ENCODE measurements around the gene OR56A1.

OR56A1 gene

GRCh38 chr11:6052374-6052773 lies 21.8 kb upstream of the OR56A1 start:
- FAIRE-seq, result no peak
- DNase-seq (ENCODE audit: insufficient read length, low spot score), result no peak
- no peak for TF ChIP-seq POLR2A (IDR thresholded peaks at IDR 0.05; ENCODE audit: low read depth, low read length)
- no peak for TF ChIP-seq PAX5 (IDR thresholded peaks at IDR 0.05; ENCODE audit: insufficient read depth, low read length, severe bottlenecking)
- no peak for TF ChIP-seq SPI1 (IDR thresholded peaks at IDR 0.05; ENCODE audit: low read depth, low read length)
- no peak for TF ChIP-seq POU2F2 (IDR thresholded peaks at IDR 0.05; ENCODE audit: low read depth, low read length)
- TF ChIP-seq TAF1 (IDR thresholded peaks at IDR 0.05; ENCODE audit: low read depth, low read length), result no peak

GRCh38 chr11:6040874-6041273 lies 10.3 kb upstream of the OR56A1 start:
- no peak for FAIRE-seq
- TF ChIP-seq PAX5 (IDR thresholded peaks at IDR 0.05; ENCODE audit: insufficient read depth, low read length, severe bottlenecking) (no peak), TAF1 (IDR thresholded peaks at IDR 0.05; ENCODE audit: low read depth, low read length) (no peak), POLR2AphosphoS5 (IDR thresholded peaks at IDR 0.05; ENCODE audit: low read depth, low read length) (no peak), SPI1 (IDR thresholded peaks at IDR 0.05; ENCODE audit: low read depth, low read length) (no peak), POU2F2 (IDR thresholded peaks at IDR 0.05; ENCODE audit: low read depth, low read length) (no peak), POLR2A (IDR thresholded peaks at IDR 0.05; ENCODE audit: low read depth, low read length) (no peak)

GRCh38 chr11:6027501-6027900 lies 3.1 kb downstream of the OR56A1 start:
- no peak for DNase-seq (ENCODE audit: insufficient read length, low spot score)
- FAIRE-seq, result no peak
- TF ChIP-seq PAX5 (IDR thresholded peaks at IDR 0.05; ENCODE audit: insufficient read depth, low read length, severe bottlenecking) (no peak), POU2F2 (IDR thresholded peaks at IDR 0.05; ENCODE audit: low read depth, low read length) (no peak), SPI1 (IDR thresholded peaks at IDR 0.05; ENCODE audit: low read depth, low read length) (no peak), POLR2AphosphoS5 (IDR thresholded peaks at IDR 0.05; ENCODE audit: low read depth, low read length) (no peak), TAF1 (IDR thresholded peaks at IDR 0.05; ENCODE audit: low read depth, low read length) (no peak), POLR2A (IDR thresholded peaks at IDR 0.05; ENCODE audit: low read depth, low read length) (no peak)

More at GRCh38 chr11:6040874-6041273, 10.3 kb upstream of the OR56A1 start:
- no peak for DNase-seq (ENCODE audit: insufficient read length, low spot score)

GRCh38 chr11:6025056-6025455 lies 5.5 kb downstream of the OR56A1 start:
- DNase-seq (ENCODE audit: insufficient read length, low spot score) (no peak), FAIRE-seq (no peak)
- no peak for TF ChIP-seq SPI1 (IDR thresholded peaks at IDR 0.05; ENCODE audit: low read depth, low read length)
- no peak for TF ChIP-seq POLR2A (IDR thresholded peaks at IDR 0.05; ENCODE audit: low read depth, low read length)
- TF ChIP-seq TAF1 (IDR thresholded peaks at IDR 0.05; ENCODE audit: low read depth, low read length), result no peak
- no peak for TF ChIP-seq POLR2AphosphoS5 (IDR thresholded peaks at IDR 0.05; ENCODE audit: low read depth, low read length)

GRCh38 chr11:6022956-6023355 lies 7.6 kb downstream of the OR56A1 start:
- FAIRE-seq, result peak; percentile 69
- TF ChIP-seq POLR2A (IDR thresholded peaks at IDR 0.05; ENCODE audit: low read depth, low read length), result no peak
- TF ChIP-seq PAX5 (IDR thresholded peaks at IDR 0.05; ENCODE audit: insufficient read depth, low read length, severe bottlenecking), result no peak
- no peak for TF ChIP-seq TAF1 (IDR thresholded peaks at IDR 0.05; ENCODE audit: low read depth, low read length)
- TF ChIP-seq SPI1 (IDR thresholded peaks at IDR 0.05; ENCODE audit: low read depth, low read length), result no peak
- no peak for TF ChIP-seq POLR2AphosphoS5 (IDR thresholded peaks at IDR 0.05; ENCODE audit: low read depth, low read length)
- no peak for TF ChIP-seq POU2F2 (IDR thresholded peaks at IDR 0.05; ENCODE audit: low read depth, low read length)
- no peak for DNase-seq (ENCODE audit: insufficient read length, low spot score)

GRCh38 chr11:6013042-6013441 lies 17.5 kb downstream of the OR56A1 start:
- FAIRE-seq (no peak), DNase-seq (ENCODE audit: insufficient read length, low spot score) (no peak)
- TF ChIP-seq POLR2A (IDR thresholded peaks at IDR 0.05; ENCODE audit: low read depth, low read length) (no peak), POU2F2 (IDR thresholded peaks at IDR 0.05; ENCODE audit: low read depth, low read length) (no peak), POLR2AphosphoS5 (IDR thresholded peaks at IDR 0.05; ENCODE audit: low read depth, low read length) (no peak), PAX5 (IDR thresholded peaks at IDR 0.05; ENCODE audit: insufficient read depth, low read length, severe bottlenecking) (no peak), TAF1 (IDR thresholded peaks at IDR 0.05; ENCODE audit: low read depth, low read length) (no peak), SPI1 (IDR thresholded peaks at IDR 0.05; ENCODE audit: low read depth, low read length) (no peak)

- FAIRE-seq (no peak), DNase-seq (ENCODE audit: insufficient read length, low spot score) (no peak)
- TF ChIP-seq POU2F2 (IDR thresholded peaks at IDR 0.05; ENCODE audit: low read depth, low read length) (no peak), PAX5 (IDR thresholded peaks at IDR 0.05; ENCODE audit: insufficient read depth, low read length, severe bottlenecking) (no peak), TAF1 (IDR thresholded peaks at IDR 0.05; ENCODE audit: low read depth, low read length) (no peak), POLR2AphosphoS5 (IDR thresholded peaks at IDR 0.05; ENCODE audit: low read depth, low read length) (no peak), POLR2A (IDR thresholded peaks at IDR 0.05; ENCODE audit: low read depth, low read length) (no peak), SPI1 (IDR thresholded peaks at IDR 0.05; ENCODE audit: low read depth, low read length) (no peak)
Observed at GRCh38 chr11:6012035-6012668, 18.4 kb downstream of the OR56A1 start.

- FAIRE-seq, result no peak
- no peak for DNase-seq (ENCODE audit: insufficient read length, low spot score)
- TF ChIP-seq TAF1 (IDR thresholded peaks at IDR 0.05; ENCODE audit: low read depth, low read length) (no peak), PAX5 (IDR thresholded peaks at IDR 0.05; ENCODE audit: insufficient read depth, low read length, severe bottlenecking) (no peak), POLR2AphosphoS5 (IDR thresholded peaks at IDR 0.05; ENCODE audit: low read depth, low read length) (no peak)
Observed at GRCh38 chr11:6006846-6007245, 23.7 kb downstream of the OR56A1 start, which contains the start of gene OR56A4. Gene OR56A4, minus strand, starts transcription at chr11:6006946. Its CDS starts 3,954 bp downstream, at chr11:6002992.

GRCh38 chr11:6006395-6006794 lies 24.2 kb downstream of the OR56A1 start:
- FAIRE-seq (no peak), DNase-seq (ENCODE audit: insufficient read length, low spot score) (no peak)
- no peak for TF ChIP-seq SPI1 (IDR thresholded peaks at IDR 0.05; ENCODE audit: low read depth, low read length)
- TF ChIP-seq PAX5 (IDR thresholded peaks at IDR 0.05; ENCODE audit: insufficient read depth, low read length, severe bottlenecking), result no peak
- no peak for TF ChIP-seq POLR2AphosphoS5 (IDR thresholded peaks at IDR 0.05; ENCODE audit: low read depth, low read length)
- TF ChIP-seq POLR2A (IDR thresholded peaks at IDR 0.05; ENCODE audit: low read depth, low read length), result no peak
- TF ChIP-seq POU2F2 (IDR thresholded peaks at IDR 0.05; ENCODE audit: low read depth, low read length), result no peak
- TF ChIP-seq TAF1 (IDR thresholded peaks at IDR 0.05; ENCODE audit: low read depth, low read length), result no peak

- no peak for DNase-seq (ENCODE audit: insufficient read length, low spot score)
- TF ChIP-seq POLR2AphosphoS5 (IDR thresholded peaks at IDR 0.05; ENCODE audit: low read depth, low read length) (no peak), TAF1 (IDR thresholded peaks at IDR 0.05; ENCODE audit: low read depth, low read length) (no peak), POLR2A (IDR thresholded peaks at IDR 0.05; ENCODE audit: low read depth, low read length) (no peak), POU2F2 (IDR thresholded peaks at IDR 0.05; ENCODE audit: low read depth, low read length) (no peak), PAX5 (IDR thresholded peaks at IDR 0.05; ENCODE audit: insufficient read depth, low read length, severe bottlenecking) (no peak), SPI1 (IDR thresholded peaks at IDR 0.05; ENCODE audit: low read depth, low read length) (no peak)
- FAIRE-seq, result no peak
Observed at GRCh38 chr11:6002202-6002699, 28.3 kb downstream of the OR56A1 start.
